NK-92 (cell line): Measurements from ENCODE around the gene MCHR2.

Experiments used
- DNase-seq: peaks from one replicate; lab custom pipeline; 2025; ENCODE audit not compliant: unreplicated experiment; lab: John Stamatoyannopoulos, UW

MCHR2 gene

DNA sequence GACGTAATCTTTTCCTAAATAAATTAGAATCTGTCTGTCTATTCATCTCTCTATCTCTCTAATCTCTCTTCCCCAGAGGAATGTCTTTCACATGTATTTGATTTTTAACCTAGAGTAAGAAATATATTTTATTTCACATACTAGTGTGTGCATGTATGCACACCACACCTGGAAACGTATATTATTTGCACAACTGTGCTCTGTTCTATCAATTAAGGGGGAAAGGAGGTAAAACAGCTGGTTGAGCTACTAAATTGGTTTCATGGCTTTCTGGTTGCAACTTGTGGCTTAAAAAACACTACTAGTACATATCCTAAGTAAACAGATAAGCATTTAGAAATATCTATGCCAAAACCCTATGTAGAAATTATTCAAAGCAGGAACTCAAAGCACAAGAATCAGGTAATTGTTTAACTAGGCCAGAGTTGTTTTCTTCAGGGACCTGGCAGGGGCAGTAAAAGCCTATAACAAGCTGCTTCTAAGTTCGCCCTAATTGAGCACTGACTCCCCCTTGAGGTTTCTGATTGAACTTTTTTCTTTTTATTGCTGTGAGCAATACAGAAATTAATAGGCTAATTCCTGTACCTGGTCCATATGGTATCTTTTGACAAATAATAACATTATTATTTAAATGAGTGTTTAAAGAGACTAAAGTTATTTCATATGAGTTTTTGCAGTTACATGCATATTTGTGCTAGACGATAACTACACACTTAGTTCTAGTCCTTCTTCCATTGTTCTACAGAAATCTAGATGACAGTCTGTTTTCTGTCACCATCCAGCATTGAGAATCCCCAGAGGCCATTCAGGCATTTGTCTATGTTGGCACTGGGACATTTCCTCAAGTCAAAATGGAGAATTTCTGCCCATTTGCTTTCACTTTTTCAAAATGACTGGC, 88.6 kb downstream of the MCHR2 start:
- DNase-seq: no peak

DNA sequence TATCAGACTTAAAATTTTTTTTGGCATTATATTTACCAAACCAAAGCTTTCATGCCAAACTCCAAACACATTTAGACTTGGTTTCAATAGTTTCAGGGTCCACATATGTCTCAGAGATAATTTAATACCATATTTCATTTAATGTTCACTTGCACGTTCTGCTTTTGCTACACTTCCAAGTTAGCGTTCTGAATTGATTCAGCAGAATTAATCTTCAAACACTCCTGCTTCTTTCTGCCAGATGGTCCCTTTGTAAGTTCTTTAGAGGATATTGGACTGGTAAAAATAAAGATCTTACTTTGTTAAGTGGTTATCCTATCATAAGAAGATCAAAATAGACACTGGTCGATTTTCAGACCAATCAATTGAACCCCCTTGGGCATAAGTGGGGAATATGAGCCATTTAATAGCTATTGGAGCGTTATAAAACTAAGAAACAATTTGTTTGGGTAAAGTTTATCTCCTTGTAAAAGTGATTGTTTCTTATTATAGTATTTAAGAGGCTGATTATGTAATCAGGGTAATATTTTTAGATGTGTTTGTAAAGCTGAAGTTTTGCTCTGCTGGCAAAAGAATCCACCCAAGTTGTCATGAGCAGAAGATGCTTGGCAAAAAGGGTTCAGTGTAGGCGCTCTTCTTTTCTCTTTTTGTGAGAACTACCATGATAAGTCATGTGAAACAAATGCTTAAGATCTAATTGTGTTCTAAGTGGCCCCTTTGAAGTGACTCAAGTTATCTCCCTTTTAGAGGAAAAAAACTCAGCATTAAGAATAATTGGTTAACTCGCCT, 92.2 kb downstream of the MCHR2 start:
- DNase-seq: no peak

DNA sequence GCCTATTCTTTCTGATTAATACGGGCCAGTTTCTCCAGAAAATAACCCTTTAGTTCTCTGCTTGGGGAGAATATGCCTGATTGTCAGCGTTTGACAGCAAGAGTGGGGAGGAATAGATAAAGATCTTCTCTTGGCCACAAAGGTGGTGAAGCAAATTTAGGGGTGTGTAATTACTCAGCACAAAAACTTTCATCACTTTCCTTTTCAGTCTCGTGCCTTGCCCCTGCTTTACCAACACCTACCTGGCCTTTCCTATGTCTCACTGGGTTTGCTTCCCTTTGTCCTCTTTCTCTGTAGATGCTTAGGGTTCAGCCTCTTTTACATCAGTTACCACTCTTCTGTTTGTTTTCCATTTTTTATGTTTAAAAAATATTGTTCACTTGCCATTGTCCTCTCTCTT, 99.2 kb downstream of the MCHR2 start:
- DNase-seq: no peak

DNA sequence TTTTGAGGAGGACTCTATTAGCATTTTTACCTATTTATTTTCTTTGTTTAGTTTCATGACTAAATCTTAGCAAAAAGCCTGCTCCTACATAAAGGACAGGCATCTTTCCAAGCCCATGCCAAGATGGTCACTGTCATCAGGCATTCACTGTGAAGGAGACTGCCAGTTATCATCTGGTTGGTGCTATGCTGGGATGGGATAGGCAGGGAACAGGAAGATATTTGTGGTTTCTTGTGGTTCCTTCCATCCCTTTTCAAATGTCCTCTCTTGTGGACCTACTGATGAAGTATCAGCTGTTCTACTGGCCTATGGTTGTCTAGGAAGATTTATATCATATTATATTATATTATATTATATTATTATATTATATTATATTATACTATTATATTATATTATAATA, 107.0 kb downstream of the MCHR2 start:
- DNase-seq: no peak

DNA sequence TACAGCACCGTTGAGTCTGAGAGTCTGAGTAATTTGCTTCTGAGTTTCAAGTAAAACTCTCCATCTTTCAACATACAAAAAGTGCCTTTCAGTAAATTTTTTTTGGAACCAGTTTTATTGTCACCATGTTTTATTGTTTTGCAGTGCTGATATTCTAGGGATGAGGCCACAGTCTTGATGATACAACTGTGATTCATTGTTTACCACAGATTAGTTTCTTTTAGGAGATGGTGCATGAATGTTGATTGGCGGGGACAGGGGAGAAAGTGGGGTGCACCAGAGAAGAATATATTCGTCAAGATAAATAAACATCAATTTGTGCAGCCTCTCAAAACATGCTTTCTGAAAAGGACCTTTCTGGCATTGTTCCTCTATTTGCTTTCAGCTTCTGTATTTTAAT, 109.0 kb downstream of the MCHR2 start:
- no peak for DNase-seq

DNA sequence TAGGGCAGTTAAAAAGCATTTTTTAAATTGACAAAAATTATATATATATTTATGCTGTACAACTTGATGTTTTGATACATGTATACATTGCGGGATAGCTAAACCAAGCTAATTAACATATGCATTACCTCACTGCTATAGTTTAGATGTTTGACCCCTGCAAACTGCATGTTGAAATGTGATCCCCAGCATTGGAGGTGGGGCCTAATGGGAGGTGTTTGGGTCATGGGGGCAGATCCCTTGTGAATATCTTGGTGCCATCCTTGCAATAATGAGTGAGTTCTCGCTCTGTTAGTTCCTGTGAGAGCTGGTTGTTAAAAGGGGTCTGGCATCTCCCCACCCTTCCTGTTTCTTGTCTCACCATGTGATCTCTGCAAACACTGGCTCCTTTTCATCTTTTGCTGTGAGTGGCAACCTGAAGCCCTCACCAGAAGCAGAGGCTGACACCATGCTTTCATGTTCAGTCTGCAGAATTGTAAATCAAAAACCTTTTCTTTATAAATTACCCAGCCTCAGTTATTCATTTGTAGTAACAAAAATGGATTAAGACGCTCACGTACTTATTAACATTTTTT, 111.8 kb downstream of the MCHR2 start:
- DNase-seq: no peak

DNA sequence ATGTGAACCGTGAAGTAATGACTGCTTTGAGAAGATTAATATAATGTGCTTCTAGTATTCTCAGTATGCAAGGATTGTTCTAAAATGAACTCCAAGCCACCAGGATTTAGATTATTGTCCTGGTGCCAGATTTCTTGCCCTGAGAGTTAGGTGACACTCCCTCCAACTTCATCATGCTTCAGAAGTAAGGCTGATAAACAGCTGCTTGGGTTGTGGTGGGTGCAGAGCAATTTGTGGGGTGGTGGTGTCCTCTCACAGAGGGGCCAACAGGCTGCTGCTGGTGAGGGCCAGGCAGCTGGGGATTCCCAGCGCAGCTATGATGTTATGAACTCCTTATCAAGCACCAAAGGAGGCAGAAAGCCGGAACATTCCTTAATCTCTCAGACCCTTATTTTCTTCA, 114.6 kb downstream of the MCHR2 start:
- DNase-seq: no peak

DNA sequence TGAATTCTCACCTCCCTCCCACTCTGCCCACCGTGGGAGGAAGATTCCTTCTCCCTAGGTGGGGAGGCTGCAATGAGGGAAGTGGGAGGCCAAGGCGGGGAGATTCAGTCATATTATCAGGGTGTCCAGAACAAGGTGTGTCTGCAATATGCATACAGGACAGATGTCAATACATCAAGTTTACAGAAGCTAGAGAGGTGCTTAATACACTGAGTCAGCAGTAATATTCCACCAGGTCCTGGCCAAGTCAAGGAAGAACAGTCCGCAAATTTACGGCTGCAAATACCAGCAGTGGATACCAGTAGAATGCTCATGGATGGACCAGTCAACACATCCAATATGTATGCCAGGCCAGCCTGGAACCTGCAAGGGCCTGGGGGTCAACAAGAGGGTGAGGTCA, 119.0 kb downstream of the MCHR2 start:
- no peak for DNase-seq

DNA sequence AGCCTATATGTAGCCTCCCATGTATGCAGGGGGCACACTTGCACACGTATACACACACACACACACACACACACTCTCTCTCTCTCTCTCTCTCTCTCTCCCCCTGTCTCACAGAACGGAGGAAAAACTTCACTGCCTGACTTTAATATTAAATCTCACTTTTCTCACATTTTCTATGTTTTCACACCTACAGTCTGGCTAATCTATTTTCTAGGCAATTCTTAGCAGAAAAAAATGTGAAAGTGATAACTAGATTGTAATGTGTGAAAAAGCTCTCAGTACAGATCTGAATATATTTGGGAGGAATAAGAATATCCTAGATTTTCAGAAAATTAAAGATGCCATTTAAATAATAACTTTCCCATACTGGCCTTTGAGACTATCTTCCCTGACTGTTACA, 120.9 kb downstream of the MCHR2 start:
- DNase-seq: no peak

DNA sequence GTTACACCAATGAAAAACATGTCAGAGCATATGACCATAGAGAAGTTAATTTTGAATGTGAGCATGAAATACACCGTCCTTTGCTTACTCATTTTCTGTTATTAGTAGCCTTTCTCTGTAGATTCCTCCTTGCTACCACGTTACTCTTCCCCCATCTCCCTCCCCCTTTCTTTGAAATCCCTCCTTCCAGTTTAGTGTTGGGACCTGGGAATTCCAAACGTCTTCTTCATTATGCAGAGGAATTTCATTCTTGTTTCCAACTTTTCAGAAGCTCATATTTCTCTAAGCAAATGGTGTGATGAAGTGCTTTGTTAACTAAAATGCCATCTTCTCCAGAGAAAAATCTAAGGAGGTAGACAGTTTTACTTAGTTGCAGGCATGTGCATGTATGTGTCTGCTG, 122.4 kb downstream of the MCHR2 start:
- DNase-seq: no peak
